ENCODE results near the gene PLXNB1.

DNA sequence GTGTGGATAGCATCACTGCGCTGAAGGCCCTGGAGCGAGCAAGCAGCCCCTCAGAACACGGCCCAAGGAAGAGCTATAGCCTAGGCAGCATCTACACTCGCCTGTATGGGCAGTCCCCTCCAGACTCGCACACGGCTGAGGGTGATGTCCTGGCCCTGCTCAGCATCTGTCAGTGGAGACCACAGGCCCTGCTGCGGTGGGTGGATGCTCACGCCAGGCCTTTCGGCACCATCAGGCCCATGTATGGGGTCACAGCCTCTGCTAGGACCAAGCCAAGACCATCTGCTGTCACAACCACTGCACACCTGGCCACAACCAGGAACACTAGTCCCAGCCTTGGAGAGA, 37.2 kb upstream of the PLXNB1 start:
- TF ChIP-seq, protein P1, sequence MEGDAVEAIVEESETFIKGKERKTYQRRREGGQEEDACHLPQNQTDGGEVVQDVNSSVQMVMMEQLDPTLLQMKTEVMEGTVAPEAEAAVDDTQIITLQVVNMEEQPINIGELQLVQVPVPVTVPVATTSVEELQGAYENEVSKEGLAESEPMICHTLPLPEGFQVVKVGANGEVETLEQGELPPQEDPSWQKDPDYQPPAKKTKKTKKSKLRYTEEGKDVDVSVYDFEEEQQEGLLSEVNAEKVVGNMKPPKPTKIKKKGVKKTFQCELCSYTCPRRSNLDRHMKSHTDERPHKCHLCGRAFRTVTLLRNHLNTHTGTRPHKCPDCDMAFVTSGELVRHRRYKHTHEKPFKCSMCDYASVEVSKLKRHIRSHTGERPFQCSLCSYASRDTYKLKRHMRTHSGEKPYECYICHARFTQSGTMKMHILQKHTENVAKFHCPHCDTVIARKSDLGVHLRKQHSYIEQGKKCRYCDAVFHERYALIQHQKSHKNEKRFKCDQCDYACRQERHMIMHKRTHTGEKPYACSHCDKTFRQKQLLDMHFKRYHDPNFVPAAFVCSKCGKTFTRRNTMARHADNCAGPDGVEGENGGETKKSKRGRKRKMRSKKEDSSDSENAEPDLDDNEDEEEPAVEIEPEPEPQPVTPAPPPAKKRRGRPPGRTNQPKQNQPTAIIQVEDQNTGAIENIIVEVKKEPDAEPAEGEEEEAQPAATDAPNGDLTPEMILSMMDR (IDR thresholded peaks at IDR 0.05 in 2 of 3, conservative IDR thresholded peaks at IDR 0.05 in 1 of 3; ENCODE audit: borderline replicate concordance in 1 of 3, insufficient read depth in 1 of 3, low read depth in 2 of 3, low read length in 2 of 3): no peak
- TF ChIP-seq POLR2AphosphoS5 (IDR thresholded peaks at IDR 0.05; ENCODE audit: low read depth, low read length) (no peak; the same call in 1 of the 2 replicates), EGR1 (IDR thresholded peaks at IDR 0.05; ENCODE audit: low read depth) (no peak), SRF (IDR thresholded peaks at IDR 0.05; ENCODE audit: low read depth) (no peak), SP1 (IDR thresholded peaks at IDR 0.05; ENCODE audit: low read depth) (no peak), ZNF274 (IDR thresholded peaks at IDR 0.05; ENCODE audit: low read depth, low read length) (no peak), RAD21 (IDR thresholded peaks at IDR 0.05; ENCODE audit: low read depth) (no peak)
- TF ChIP-seq, protein P2, sequence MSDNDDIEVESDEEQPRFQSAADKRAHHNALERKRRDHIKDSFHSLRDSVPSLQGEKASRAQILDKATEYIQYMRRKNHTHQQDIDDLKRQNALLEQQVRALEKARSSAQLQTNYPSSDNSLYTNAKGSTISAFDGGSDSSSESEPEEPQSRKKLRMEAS (IDR thresholded peaks at IDR 0.05): no peak
- TF ChIP-seq, protein P3, sequence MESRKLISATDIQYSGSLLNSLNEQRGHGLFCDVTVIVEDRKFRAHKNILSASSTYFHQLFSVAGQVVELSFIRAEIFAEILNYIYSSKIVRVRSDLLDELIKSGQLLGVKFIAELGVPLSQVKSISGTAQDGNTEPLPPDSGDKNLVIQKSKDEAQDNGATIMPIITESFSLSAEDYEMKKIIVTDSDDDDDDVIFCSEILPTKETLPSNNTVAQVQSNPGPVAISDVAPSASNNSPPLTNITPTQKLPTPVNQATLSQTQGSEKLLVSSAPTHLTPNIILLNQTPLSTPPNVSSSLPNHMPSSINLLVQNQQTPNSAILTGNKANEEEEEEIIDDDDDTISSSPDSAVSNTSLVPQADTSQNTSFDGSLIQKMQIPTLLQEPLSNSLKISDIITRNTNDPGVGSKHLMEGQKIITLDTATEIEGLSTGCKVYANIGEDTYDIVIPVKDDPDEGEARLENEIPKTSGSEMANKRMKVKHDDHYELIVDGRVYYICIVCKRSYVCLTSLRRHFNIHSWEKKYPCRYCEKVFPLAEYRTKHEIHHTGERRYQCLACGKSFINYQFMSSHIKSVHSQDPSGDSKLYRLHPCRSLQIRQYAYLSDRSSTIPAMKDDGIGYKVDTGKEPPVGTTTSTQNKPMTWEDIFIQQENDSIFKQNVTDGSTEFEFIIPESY (IDR thresholded peaks at IDR 0.05; ENCODE audit: extremely low read depth, insufficient replicate concordance, low read length): no peak
